ENCODE results near the gene DNAH14.
"Not testable (repeated sequence)": the region's sequence is repeated elsewhere in the genome, so short reads cannot be mapped to it uniquely, and the experiment has no call there.

Gene DNAH14

GRCh38 chr1:225146478-225146877 lies 217.0 kb downstream of the DNAH14 start:
- TF ChIP-seq, protein P1, sequence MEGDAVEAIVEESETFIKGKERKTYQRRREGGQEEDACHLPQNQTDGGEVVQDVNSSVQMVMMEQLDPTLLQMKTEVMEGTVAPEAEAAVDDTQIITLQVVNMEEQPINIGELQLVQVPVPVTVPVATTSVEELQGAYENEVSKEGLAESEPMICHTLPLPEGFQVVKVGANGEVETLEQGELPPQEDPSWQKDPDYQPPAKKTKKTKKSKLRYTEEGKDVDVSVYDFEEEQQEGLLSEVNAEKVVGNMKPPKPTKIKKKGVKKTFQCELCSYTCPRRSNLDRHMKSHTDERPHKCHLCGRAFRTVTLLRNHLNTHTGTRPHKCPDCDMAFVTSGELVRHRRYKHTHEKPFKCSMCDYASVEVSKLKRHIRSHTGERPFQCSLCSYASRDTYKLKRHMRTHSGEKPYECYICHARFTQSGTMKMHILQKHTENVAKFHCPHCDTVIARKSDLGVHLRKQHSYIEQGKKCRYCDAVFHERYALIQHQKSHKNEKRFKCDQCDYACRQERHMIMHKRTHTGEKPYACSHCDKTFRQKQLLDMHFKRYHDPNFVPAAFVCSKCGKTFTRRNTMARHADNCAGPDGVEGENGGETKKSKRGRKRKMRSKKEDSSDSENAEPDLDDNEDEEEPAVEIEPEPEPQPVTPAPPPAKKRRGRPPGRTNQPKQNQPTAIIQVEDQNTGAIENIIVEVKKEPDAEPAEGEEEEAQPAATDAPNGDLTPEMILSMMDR (IDR thresholded peaks at IDR 0.05): peak; percentile 3; the same call in 1 of the 2 replicates
- TF ChIP-seq ZFX (IDR thresholded peaks at IDR 0.05; ENCODE audit: borderline replicate concordance): no peak
- H3K27ac ChIP-seq: 0 out of 2 replicates have a peak overlapping the region, but pooled peaks have one; percentile 13

DNA sequence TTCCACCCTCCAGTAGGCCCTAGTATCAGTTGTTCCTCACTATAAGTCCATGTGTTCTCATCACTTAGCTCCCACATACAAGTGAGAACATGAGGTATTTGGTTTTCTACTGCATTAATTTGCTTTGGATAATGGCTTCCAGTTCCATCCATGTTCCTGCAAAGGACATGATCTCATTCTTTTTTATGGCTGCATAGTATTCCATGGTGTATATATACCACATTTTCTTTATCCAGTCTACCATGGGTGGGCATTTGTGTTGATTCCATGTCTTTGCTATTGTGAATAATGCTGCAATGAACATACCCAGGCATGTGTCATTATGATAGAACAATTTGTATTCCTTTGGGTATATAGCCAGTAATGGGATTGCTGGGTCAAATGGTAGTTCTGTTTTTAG lies 218.3 kb downstream of the DNAH14 start:
- not testable (repeated sequence) for H3K27ac ChIP-seq

- no peak overlapping the region for H3K27ac ChIP-seq
- no peak for TF ChIP-seq ZFX (IDR thresholded peaks at IDR 0.05; ENCODE audit: borderline replicate concordance)
- TF ChIP-seq, protein P1 (IDR thresholded peaks at IDR 0.05): no peak
These were observed 222.6 kb downstream of the DNAH14 start for GRCh38 chr1:225152061-225152460.

GRCh38 chr1:225155555-225155954 lies 226.1 kb downstream of the DNAH14 start:
- no peak overlapping the region for H3K27ac ChIP-seq
- TF ChIP-seq, protein P1 (IDR thresholded peaks at IDR 0.05): no peak
- TF ChIP-seq ZFX (IDR thresholded peaks at IDR 0.05; ENCODE audit: borderline replicate concordance): no peak

- TF ChIP-seq, protein P1 (IDR thresholded peaks at IDR 0.05): no peak
- no peak overlapping the region for H3K27ac ChIP-seq
These were observed 226.8 kb downstream of the DNAH14 start for GRCh38 chr1:225156254-225156653.

DNA sequence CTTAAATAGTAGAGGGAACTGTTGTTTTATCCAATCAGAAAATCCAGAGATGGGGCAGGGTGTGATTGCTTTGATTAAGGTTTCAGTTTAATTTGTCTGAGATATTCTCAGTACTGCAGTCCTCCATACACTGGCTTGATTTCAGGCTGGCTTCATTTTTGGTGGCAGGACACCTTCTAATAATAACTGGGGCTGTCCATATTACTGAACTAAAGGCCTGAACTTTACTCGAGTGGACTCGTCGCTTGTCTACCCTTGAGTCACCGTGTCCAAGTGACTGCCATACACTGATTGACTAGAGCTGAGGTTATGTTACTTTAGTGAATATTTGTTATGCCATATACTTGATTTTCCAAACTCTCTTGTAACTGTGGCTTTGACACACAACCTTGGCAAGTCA lies 228.8 kb downstream of the DNAH14 start:
- H3K27ac ChIP-seq: no peak overlapping the region
- no peak for TF ChIP-seq ZFX (IDR thresholded peaks at IDR 0.05; ENCODE audit: borderline replicate concordance)
- TF ChIP-seq, protein P1 (IDR thresholded peaks at IDR 0.05): no peak

DNA sequence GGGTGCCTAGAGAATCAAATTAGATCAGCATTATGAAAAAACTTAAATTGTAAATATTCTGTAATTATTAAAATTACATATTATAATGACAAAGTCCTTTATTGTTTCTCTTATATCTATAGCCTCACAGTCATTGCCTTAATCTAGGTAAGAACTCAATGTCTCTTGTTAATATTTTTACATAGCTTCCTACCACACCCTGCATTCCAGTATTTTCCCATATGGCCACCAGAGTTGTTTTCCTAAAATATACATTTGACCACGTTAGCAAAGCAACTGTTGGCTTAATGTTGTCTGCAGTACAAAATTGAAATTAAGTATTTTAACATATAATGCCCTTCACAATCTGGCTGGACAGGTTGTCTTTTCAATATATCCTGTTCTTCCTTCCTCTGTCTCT lies 230.3 kb downstream of the DNAH14 start:
- TF ChIP-seq, protein P1 (IDR thresholded peaks at IDR 0.05): no peak
- no peak for TF ChIP-seq ZFX (IDR thresholded peaks at IDR 0.05; ENCODE audit: borderline replicate concordance)
- no peak overlapping the region for H3K27ac ChIP-seq

- H3K27ac ChIP-seq: not testable (repeated sequence)
These were observed 247.9 kb downstream of the DNAH14 start for GRCh38 chr1:225177409-225177808.

Measured in 22Rv1 (cell line).